ENCODE measurements around the gene DOCK8.

DOCK8 gene

DNA sequence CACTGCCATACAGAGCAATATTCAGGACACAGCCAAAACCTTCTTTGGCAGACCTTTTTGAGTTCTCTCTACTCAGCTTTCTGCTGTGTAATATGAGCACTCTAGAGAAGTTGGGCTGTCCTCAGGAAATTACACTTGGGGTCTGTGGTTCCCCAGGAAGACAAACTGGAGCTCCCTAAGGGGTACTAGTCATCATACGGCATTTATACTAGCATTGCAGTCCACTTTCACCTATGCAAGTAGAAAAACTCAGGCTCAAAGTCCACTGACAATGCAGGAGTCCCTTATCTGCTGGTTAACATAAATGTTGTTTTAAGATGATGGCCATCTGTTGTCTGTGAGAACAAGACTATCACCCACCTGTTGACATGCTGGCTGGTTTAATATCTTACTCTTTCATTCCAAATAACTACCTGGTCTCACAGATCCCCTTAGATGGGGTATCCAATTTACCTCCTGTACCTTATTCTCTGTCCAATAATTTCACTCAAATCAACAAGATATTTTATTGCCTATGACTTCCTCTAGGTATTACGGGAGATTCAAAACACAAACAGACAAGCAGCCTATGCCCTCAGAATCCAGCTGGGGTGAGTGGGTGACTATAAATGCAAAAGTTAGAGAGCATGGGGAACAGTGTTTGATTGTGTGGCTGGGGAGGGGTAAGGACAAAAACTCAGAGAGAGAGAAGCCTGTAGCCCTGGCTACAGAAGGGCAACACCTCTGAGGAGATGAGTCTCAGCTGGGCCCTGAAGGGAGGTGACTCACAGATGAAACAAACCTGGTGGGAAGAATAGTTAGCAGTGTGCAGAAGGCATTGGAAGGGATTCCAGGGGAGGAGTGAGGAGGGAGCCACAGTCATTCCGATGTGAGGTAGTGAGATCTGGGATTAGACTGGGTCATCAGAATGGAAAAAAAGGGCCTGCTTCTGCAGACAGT is 10.2 kb downstream of the DOCK8 start:
- ATAC-seq = no peak
- no peak for TF ChIP-seq SNAI2 (CRISPR knock-in tag; IDR thresholded peaks at IDR 0.05)
- TF ChIP-seq, protein P1, sequence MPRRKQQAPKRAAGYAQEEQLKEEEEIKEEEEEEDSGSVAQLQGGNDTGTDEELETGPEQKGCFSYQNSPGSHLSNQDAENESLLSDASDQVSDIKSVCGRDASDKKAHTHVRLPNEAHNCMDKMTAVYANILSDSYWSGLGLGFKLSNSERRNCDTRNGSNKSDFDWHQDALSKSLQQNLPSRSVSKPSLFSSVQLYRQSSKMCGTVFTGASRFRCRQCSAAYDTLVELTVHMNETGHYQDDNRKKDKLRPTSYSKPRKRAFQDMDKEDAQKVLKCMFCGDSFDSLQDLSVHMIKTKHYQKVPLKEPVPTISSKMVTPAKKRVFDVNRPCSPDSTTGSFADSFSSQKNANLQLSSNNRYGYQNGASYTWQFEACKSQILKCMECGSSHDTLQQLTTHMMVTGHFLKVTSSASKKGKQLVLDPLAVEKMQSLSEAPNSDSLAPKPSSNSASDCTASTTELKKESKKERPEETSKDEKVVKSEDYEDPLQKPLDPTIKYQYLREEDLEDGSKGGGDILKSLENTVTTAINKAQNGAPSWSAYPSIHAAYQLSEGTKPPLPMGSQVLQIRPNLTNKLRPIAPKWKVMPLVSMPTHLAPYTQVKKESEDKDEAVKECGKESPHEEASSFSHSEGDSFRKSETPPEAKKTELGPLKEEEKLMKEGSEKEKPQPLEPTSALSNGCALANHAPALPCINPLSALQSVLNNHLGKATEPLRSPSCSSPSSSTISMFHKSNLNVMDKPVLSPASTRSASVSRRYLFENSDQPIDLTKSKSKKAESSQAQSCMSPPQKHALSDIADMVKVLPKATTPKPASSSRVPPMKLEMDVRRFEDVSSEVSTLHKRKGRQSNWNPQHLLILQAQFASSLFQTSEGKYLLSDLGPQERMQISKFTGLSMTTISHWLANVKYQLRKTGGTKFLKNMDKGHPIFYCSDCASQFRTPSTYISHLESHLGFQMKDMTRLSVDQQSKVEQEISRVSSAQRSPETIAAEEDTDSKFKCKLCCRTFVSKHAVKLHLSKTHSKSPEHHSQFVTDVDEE (CRISPR knock-in tag; IDR thresholded peaks at IDR 0.05) = no peak
- no peak for TF ChIP-seq TOX (CRISPR knock-in tag; IDR thresholded peaks at IDR 0.05; ENCODE audit: borderline replicate concordance)
- TF ChIP-seq ZNF565 (CRISPR knock-in tag; conservative IDR thresholded peaks at IDR 0.05; ENCODE audit: low read depth) = no peak
- TF ChIP-seq OSR1 (CRISPR knock-in tag; IDR thresholded peaks at IDR 0.05) = no peak
- no peak for TF ChIP-seq CSRNP3 (CRISPR knock-in tag; IDR thresholded peaks at IDR 0.05)
- TF ChIP-seq, protein P2, sequence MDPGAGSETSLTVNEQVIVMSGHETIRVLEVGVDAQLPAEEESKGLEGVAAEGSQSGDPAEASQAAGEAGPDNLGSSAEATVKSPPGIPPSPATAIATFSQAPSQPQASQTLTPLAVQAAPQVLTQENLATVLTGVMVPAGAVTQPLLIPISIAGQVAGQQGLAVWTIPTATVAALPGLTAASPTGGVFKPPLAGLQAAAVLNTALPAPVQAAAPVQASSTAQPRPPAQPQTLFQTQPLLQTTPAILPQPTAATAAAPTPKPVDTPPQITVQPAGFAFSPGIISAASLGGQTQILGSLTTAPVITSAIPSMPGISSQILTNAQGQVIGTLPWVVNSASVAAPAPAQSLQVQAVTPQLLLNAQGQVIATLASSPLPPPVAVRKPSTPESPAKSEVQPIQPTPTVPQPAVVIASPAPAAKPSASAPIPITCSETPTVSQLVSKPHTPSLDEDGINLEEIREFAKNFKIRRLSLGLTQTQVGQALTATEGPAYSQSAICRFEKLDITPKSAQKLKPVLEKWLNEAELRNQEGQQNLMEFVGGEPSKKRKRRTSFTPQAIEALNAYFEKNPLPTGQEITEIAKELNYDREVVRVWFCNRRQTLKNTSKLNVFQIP (CRISPR knock-in tag; IDR thresholded peaks at IDR 0.05; ENCODE audit: borderline replicate concordance, low read depth) = no peak
- no peak for TF ChIP-seq ZFP30 (CRISPR knock-in tag; IDR thresholded peaks at IDR 0.05)
- no peak for TF ChIP-seq ZC3H10 (CRISPR knock-in tag; IDR thresholded peaks at IDR 0.05)
- no peak for TF ChIP-seq PPARA (CRISPR knock-in tag; IDR thresholded peaks at IDR 0.05; ENCODE audit: borderline replicate concordance)
- no peak for TF ChIP-seq TCF4 (CRISPR knock-in tag; IDR thresholded peaks at IDR 0.05; ENCODE audit: borderline replicate concordance)

- ATAC-seq = no peak
- TF ChIP-seq TCF4 (CRISPR knock-in tag; IDR thresholded peaks at IDR 0.05; ENCODE audit: borderline replicate concordance) = no peak
- no peak for TF ChIP-seq ISL1 (CRISPR knock-in tag; IDR thresholded peaks at IDR 0.05)
- no peak for TF ChIP-seq PPARA (CRISPR knock-in tag; IDR thresholded peaks at IDR 0.05; ENCODE audit: borderline replicate concordance)
- TF ChIP-seq ZNF8 (CRISPR knock-in tag; IDR thresholded peaks at IDR 0.05) = no peak
- TF ChIP-seq GLIS3 (CRISPR knock-in tag; IDR thresholded peaks at IDR 0.05) = no peak
- TF ChIP-seq CSDC2 (CRISPR knock-in tag; IDR thresholded peaks at IDR 0.05) = no peak
- no peak for TF ChIP-seq ESRRG (CRISPR knock-in tag; IDR thresholded peaks at IDR 0.05)
- no peak for TF ChIP-seq TOX (CRISPR knock-in tag; IDR thresholded peaks at IDR 0.05; ENCODE audit: borderline replicate concordance)
Measured at GRCh38 chr9:227860-228259, 13.2 kb downstream of the DOCK8 start.

DNA sequence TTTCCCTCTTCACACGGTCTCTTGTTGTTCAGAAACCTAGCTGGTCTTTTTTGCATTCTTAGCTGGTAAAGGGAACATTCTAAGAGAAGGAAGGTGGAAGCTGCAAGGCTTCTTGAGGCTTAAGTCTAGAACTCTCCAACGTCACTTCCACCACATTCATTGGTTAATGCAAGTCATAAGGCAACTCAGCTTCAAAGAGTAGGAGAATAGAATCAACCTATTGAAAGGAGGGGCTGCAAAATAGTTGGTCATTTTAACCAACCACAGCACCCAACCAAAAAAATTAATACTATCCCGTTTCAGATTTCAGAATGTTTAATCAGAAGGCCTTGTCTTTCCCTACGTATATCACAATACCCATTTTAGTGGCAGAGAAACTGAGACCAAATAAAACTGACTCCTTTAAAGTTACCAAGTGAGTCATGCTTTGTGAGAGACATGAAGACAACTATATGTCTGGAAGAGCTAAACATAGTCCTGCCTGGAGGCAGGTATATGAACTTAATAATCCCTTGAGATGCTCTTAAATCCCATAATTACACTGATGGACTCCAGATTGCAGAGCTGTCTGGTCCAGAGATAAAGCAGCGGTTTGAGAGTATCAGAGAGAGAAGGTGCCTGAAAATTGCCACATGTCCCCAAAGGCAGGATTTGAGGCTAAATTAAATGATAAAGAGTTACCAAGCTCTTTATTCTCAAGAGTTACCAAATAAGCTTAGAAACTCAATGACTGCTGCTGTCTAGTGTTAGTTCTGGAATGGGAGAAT is 14.4 kb downstream of the DOCK8 start:
- no peak for ATAC-seq
- TF ChIP-seq TCF4 (CRISPR knock-in tag; IDR thresholded peaks at IDR 0.05; ENCODE audit: borderline replicate concordance) (no peak), BACH2 (CRISPR knock-in tag; IDR thresholded peaks at IDR 0.05; ENCODE audit: borderline replicate concordance) (no peak), TOX (CRISPR knock-in tag; IDR thresholded peaks at IDR 0.05; ENCODE audit: borderline replicate concordance) (no peak), ARNTL (CRISPR knock-in tag; IDR thresholded peaks at IDR 0.05; ENCODE audit: borderline replicate concordance, low read depth) (no peak), ZNF8 (CRISPR knock-in tag; IDR thresholded peaks at IDR 0.05) (no peak), CSDC2 (CRISPR knock-in tag; IDR thresholded peaks at IDR 0.05) (no peak), CSRNP3 (CRISPR knock-in tag; IDR thresholded peaks at IDR 0.05) (no peak), SNAI2 (CRISPR knock-in tag; IDR thresholded peaks at IDR 0.05) (no peak), PPARA (CRISPR knock-in tag; IDR thresholded peaks at IDR 0.05; ENCODE audit: borderline replicate concordance) (no peak), RARB (CRISPR knock-in tag; IDR thresholded peaks at IDR 0.05) (no peak)
- TF ChIP-seq, protein P3, sequence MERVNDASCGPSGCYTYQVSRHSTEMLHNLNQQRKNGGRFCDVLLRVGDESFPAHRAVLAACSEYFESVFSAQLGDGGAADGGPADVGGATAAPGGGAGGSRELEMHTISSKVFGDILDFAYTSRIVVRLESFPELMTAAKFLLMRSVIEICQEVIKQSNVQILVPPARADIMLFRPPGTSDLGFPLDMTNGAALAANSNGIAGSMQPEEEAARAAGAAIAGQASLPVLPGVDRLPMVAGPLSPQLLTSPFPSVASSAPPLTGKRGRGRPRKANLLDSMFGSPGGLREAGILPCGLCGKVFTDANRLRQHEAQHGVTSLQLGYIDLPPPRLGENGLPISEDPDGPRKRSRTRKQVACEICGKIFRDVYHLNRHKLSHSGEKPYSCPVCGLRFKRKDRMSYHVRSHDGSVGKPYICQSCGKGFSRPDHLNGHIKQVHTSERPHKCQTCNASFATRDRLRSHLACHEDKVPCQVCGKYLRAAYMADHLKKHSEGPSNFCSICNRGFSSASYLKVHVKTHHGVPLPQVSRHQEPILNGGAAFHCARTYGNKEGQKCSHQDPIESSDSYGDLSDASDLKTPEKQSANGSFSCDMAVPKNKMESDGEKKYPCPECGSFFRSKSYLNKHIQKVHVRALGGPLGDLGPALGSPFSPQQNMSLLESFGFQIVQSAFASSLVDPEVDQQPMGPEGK (CRISPR knock-in tag; IDR thresholded peaks at IDR 0.05; ENCODE audit: borderline replicate concordance) = no peak
- TF ChIP-seq, protein P1 (CRISPR knock-in tag; IDR thresholded peaks at IDR 0.05) = no peak
- TF ChIP-seq, protein P2 (CRISPR knock-in tag; IDR thresholded peaks at IDR 0.05; ENCODE audit: borderline replicate concordance, low read depth) = no peak

Data from SK-N-SH treated with all-trans-retinoic acid at 6 μM for 48 hours (cell line).